HG03565 (cell line): ENCODE results near the gene NEK7.
"Not testable (repeated sequence)": the region's sequence is repeated elsewhere in the genome, so short reads cannot be mapped to it uniquely, and the experiment has no call there.

Experiments
- ATAC-seq: cut with Tn5 transposase; IDR thresholded peaks from one replicate; pipeline ENCODE4 v1.9.1; 2021; ENCODE audit warnings: mild to moderate bottlenecking, moderate library complexity; ENCODE audit not compliant: unreplicated experiment

The NEK7 gene

GRCh38 chr1:198278943-198279342 lies 122.1 kb downstream of the NEK7 start:
- ATAC-seq = no peak

- ATAC-seq = no peak
Observed at GRCh38 chr1:198280080-198280479, 123.3 kb downstream of the NEK7 start.

- ATAC-seq = no peak
Observed at GRCh38 chr1:198281911-198282310, 125.1 kb downstream of the NEK7 start.

- ATAC-seq = no peak
Observed at GRCh38 chr1:198283222-198283621, 126.4 kb downstream of the NEK7 start.

GRCh38 chr1:198287916-198288315 lies 131.1 kb downstream of the NEK7 start:
- no peak for ATAC-seq

- no peak for ATAC-seq
Observed at GRCh38 chr1:198290089-198290683, 133.4 kb downstream of the NEK7 start.

- no peak for ATAC-seq
Observed at GRCh38 chr1:198291036-198291435, 134.2 kb downstream of the NEK7 start.

- ATAC-seq = no peak
Observed at GRCh38 chr1:198291924-198292323, 135.1 kb downstream of the NEK7 start.

- no peak for ATAC-seq
Observed at GRCh38 chr1:198295225-198295624, 138.4 kb downstream of the NEK7 start.

- ATAC-seq = no peak
Observed at GRCh38 chr1:198295971-198296370, 139.2 kb downstream of the NEK7 start.

GRCh38 chr1:198297281-198297680 lies 140.5 kb downstream of the NEK7 start:
- no peak for ATAC-seq

GRCh38 chr1:198298640-198299039 lies 141.8 kb downstream of the NEK7 start:
- no peak for ATAC-seq

- ATAC-seq = no peak
Observed at GRCh38 chr1:198300451-198300850, 143.7 kb downstream of the NEK7 start.

- no peak for ATAC-seq
Observed at GRCh38 chr1:198304431-198304830, 147.6 kb downstream of the NEK7 start.

GRCh38 chr1:198314817-198315216 lies 158.0 kb downstream of the NEK7 start:
- ATAC-seq = not testable (repeated sequence)

- ATAC-seq = not testable (repeated sequence)
Observed at GRCh38 chr1:198315331-198315730, 158.5 kb downstream of the NEK7 start.

GRCh38 chr1:198316546-198317100 lies 159.8 kb downstream of the NEK7 start:
- ATAC-seq = no peak

GRCh38 chr1:198318085-198318484 lies 161.3 kb downstream of the NEK7 start:
- peak; percentile 82 for ATAC-seq

- no peak for ATAC-seq
Observed at GRCh38 chr1:198320759-198321158, 164.0 kb downstream of the NEK7 start.

GRCh38 chr1:198326232-198326631 lies 169.4 kb downstream of the NEK7 start:
- no peak for ATAC-seq

- no peak for ATAC-seq
Observed at GRCh38 chr1:198326915-198327314, 170.1 kb downstream of the NEK7 start.

- ATAC-seq = no peak
Observed at GRCh38 chr1:198328458-198329032, 171.7 kb downstream of the NEK7 start.
